Kidney (tissue), 14 donors: ENCODE data around the gene CCM2. TPM values are rescaled to one million over a fixed set of nuclear protein-coding genes. Genes with fewer than 3 reads are reported as not detected.

Source experiments
- DNase-seq, 5 donors: peaks; one replicate each; pipeline ENCODE4 v3.0.0-alpha.2; 2013 to 2020
- FAIRE-seq: peaks from 2 replicates; lab custom pipeline; 2012; peaks lifted over from hg19 to GRCh38; lab: Jason Lieb, UNC
- H3K27ac ChIP-seq, 2 donors: one replicate each; pipeline ENCODE4 v1.7.0; 2013; ENCODE audit warnings: low read depth in 2 of 2, low read length in 2 of 2, inconsistent platforms in 1 of 2
- H3K27me3 ChIP-seq: one replicate; pipeline ENCODE4 v1.7.1; 2013; ENCODE audit warnings: low read length, inconsistent platforms; ENCODE audit not compliant: control insufficient read depth, insufficient read depth
- H3K36me3 ChIP-seq, 3 donors: one replicate each; pipeline versions ENCODE4 v1.7.0 to v1.7.1; 2013; ENCODE audit warnings: low read length in 3 of 3, control low read depth in 1 of 3, inconsistent platforms in 1 of 3; ENCODE audit not compliant: insufficient read depth in 3 of 3, control insufficient read depth in 2 of 3
- H3K4me1 ChIP-seq, 3 donors: one replicate each; pipeline versions ENCODE4 v1.7.0 to v1.7.1; 2013; ENCODE audit warnings: low read length in 3 of 3, inconsistent platforms in 1 of 3, low read depth in 1 of 3; ENCODE audit not compliant: control insufficient read depth in 2 of 3, insufficient read depth in 2 of 3
- H3K4me3 ChIP-seq, 3 donors: one replicate each; pipeline versions ENCODE4 v1.7.0 to v1.8.1; 2013; ENCODE audit warnings: low read length in 3 of 3, control low read depth in 1 of 3, inconsistent platforms in 1 of 3
- H3K9ac ChIP-seq, 3 donors: one replicate each; pipeline versions ENCODE4 v1.7.0 to v1.7.1; 2013; ENCODE audit warnings: low read length in 3 of 3, control low read depth in 1 of 3, inconsistent platforms in 1 of 3
- H3K9me3 ChIP-seq, 3 donors: one replicate each; pipeline versions ENCODE4 v1.7.0 to v1.7.1; 2013; ENCODE audit warnings: low read length in 3 of 3, control low read depth in 1 of 3, inconsistent platforms in 1 of 3; ENCODE audit not compliant: control insufficient read depth in 2 of 3, insufficient read depth in 1 of 3
- intact Hi-C: fragments of 100-400 bp; cut with DNase I; formaldehyde crosslinking; loops from one replicate; pipeline ENCODE4 v1.11.1; 2022
- polyA plus RNA-seq: library from polyadenylated mRNA; stranded (reverse); fragments of 350-450 nt; fragmentation: Illumina TruSeq; extraction: RNeasy Lipid Tissue Mini Kit (QIAGEN cat#74804); gene quantifications from one replicate; pipeline ENCODE4 v1.2.3, GENCODE V29; 2014; ENCODE audit warnings: low read depth, low replicate concordance; ENCODE audit not compliant: insufficient read depth
- total RNA-seq: library from RNA; stranded (reverse); fragmentation: NEBNext Ultra II Directional; extraction: Animal tissue kit (Norgen Biotek cat#: 25700); gene quantifications from one replicate; pipeline ENCODE4 v1.2.1, GENCODE V29; 2021
- TF ChIP-seq, protein P1 (sequence below): IDR thresholded peaks from 3 replicates; pipeline ENCODE4 v1.5.1; 2012; ENCODE audit warnings: mild to moderate bottlenecking, moderate library complexity, borderline replicate concordance; ENCODE audit not compliant: insufficient read depth; ENCODE audit errors: extremely low read depth
- donor health status: control.
- donor health status: control.
- donor health status: control.
- donor health status: control.
- donor health status: control.
- donor health status: DM: yes; HTN: yes; CAD: no.
- donor health status: Normal renal cell carcinoma (clear cell type).

CCM2 gene
- total and polyA plus RNA-seq, 2 donors from 2014 or later, result 35.0 to 37.8 TPM

GRCh38 chr7:45073786-45074527, 74.0 kb downstream of the CCM2 start:
- Histone ChIP-seq H3K27ac (no peak overlapping the region), H3K9ac (no peak overlapping the region), H3K4me3 (no peak overlapping the region), H3K9me3 (no peaks in the 10 kb centered on the region), H3K4me1 (no peaks in the 10 kb centered on the region), H3K27me3 (no peaks in the 10 kb centered on the region), H3K36me3 (peaks cover 0 to 34% (median 24%) of the 10 kb centered on the region in 3 donors)
- no peak for DNase-seq
- TF ChIP-seq, protein P1, sequence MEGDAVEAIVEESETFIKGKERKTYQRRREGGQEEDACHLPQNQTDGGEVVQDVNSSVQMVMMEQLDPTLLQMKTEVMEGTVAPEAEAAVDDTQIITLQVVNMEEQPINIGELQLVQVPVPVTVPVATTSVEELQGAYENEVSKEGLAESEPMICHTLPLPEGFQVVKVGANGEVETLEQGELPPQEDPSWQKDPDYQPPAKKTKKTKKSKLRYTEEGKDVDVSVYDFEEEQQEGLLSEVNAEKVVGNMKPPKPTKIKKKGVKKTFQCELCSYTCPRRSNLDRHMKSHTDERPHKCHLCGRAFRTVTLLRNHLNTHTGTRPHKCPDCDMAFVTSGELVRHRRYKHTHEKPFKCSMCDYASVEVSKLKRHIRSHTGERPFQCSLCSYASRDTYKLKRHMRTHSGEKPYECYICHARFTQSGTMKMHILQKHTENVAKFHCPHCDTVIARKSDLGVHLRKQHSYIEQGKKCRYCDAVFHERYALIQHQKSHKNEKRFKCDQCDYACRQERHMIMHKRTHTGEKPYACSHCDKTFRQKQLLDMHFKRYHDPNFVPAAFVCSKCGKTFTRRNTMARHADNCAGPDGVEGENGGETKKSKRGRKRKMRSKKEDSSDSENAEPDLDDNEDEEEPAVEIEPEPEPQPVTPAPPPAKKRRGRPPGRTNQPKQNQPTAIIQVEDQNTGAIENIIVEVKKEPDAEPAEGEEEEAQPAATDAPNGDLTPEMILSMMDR, result no peak
- no peak for FAIRE-seq
- intact Hi-C loops, result no loop called here

- Histone ChIP-seq H3K4me1 (no peaks in the 10 kb centered on the region), H3K4me3 (no peak overlapping the region), H3K9me3 (no peaks in the 10 kb centered on the region), H3K9ac (no peak overlapping the region), H3K36me3 (peaks cover 0 to 29% (median 18%) of the 10 kb centered on the region in 3 donors), H3K27ac (no peak overlapping the region), H3K27me3 (no peaks in the 10 kb centered on the region)
- intact Hi-C loops, result no loop called here
- DNase-seq, result peak in 1 of 5 donors; percentile 11
- no peak for FAIRE-seq
- TF ChIP-seq, protein P1, result no peak
Measured at GRCh38 chr7:45074528-45075354, 74.7 kb downstream of the CCM2 start.

- FAIRE-seq (no peak), DNase-seq (peak in 1 of 5 donors; percentile 21)
- Histone ChIP-seq H3K4me3 (no peak overlapping the region), H3K27me3 (no peaks in the 10 kb centered on the region), H3K36me3 (peaks cover 0 to 26% (median 18%) of the 10 kb centered on the region in 3 donors), H3K4me1 (no peaks in the 10 kb centered on the region), H3K9ac (no peak overlapping the region), H3K9me3 (no peaks in the 10 kb centered on the region), H3K27ac (no peak overlapping the region)
- intact Hi-C loops, result no loop called here
- TF ChIP-seq, protein P1, result no peak
Measured at GRCh38 chr7:45075355-45075644, 75.3 kb downstream of the CCM2 start.
